Suprapubic skin (tissue), 3 donors: ENCODE measurements around the gene VSIR.

Source experiments
- CTCF ChIP-seq, 2 donors: fragments of 200-600 bp in 1 of 2; fragments of 450-650 bp in 1 of 2; sonication (generic) in 1 of 2; IDR thresholded peaks; one replicate each; pipeline ENCODE4 v1.5.1; 2016 to 2019; ENCODE audit warnings: antibody characterized with exemption in 2 of 2, mild to moderate bottlenecking in 1 of 2, moderate library complexity in 1 of 2
- POLR2A ChIP-seq, 2 donors: fragments of 450-650 bp; IDR thresholded peaks; one replicate each; pipeline ENCODE4 v1.6.1; 2017; ENCODE audit warnings: antibody characterized with exemption in 2 of 2, mild to moderate bottlenecking in 2 of 2, moderate library complexity in 2 of 2

- no peak for TF ChIP-seq CTCF (IDR thresholded peaks at IDR 0.05)
- TF ChIP-seq POLR2A (IDR thresholded peaks at IDR 0.05): no peak
Observed at GRCh38 chr10:71761105-71761511, 12.2 kb downstream of the VSIR start.
